HepG2 (cell line): ENCODE measurements around the gene THSD1. TPM values are rescaled to one million over a fixed set of nuclear protein-coding genes. Genes with fewer than 3 reads are reported as not detected.
A peak's percentile ranks its signal among the peaks of the same experiment; 100 is the strongest.

Experiments
- AGO1 ChIP-seq: fragments of 200-400 bp; formaldehyde crosslinking; IDR thresholded peaks from 2 replicates; pipeline ENCODE4 v1.6.1; 2017; ENCODE audit warnings: mild to moderate bottlenecking, low read depth, low read length, moderate library complexity; ENCODE audit not compliant: poor library complexity, severe bottlenecking
- CHCHD3 ChIP-seq: sonication (generic); formaldehyde crosslinking; IDR thresholded peaks from 2 replicates; pipeline ENCODE4 v1.8.0; 2022; ENCODE audit warnings: mild to moderate bottlenecking, missing genetic modification reagents, moderate library complexity
- GTF3A ChIP-seq: sonication (generic); formaldehyde crosslinking; conservative IDR thresholded peaks from 2 replicates; pipeline ENCODE4 v1.4.0; 2020; ENCODE audit warnings: mild to moderate bottlenecking, missing genetic modification reagents
- HOXA9 ChIP-seq: sonication (generic); formaldehyde crosslinking; IDR thresholded peaks from 2 replicates; pipeline ENCODE4 v1.8.1; 2022; ENCODE audit warnings: missing genetic modification reagents, mild to moderate bottlenecking, moderate library complexity, borderline replicate concordance
- KMT2A ChIP-seq: sonication (generic); formaldehyde crosslinking; IDR thresholded peaks from 2 replicates; pipeline ENCODE4 v1.4.0; 2020; ENCODE audit warnings: missing genetic modification reagents
- MAFG ChIP-seq: sonication (generic); formaldehyde crosslinking; IDR thresholded peaks from 2 replicates; pipeline ENCODE4 v1.5.1; 2020; ENCODE audit warnings: mild to moderate bottlenecking, missing genetic modification reagents
- MIXL1 ChIP-seq: IDR thresholded peaks from 2 replicates; pipeline ENCODE4 v1.6.1; 2016
- NKX3-1 ChIP-seq: sonication (generic); formaldehyde crosslinking; IDR thresholded peaks from 2 replicates; pipeline ENCODE4 v1.5.0; 2020; ENCODE audit warnings: missing genetic modification reagents
- RARG ChIP-seq: sonication (generic); formaldehyde crosslinking; IDR thresholded peaks from 2 replicates; pipeline ENCODE4 v1.4.0; 2020; ENCODE audit warnings: low read depth, mild to moderate bottlenecking, missing genetic modification reagents
- RFXANK ChIP-seq: IDR thresholded peaks from 2 replicates; pipeline ENCODE4 v1.6.1; 2016
- ZNF343 ChIP-seq: sonication (generic); formaldehyde crosslinking; IDR thresholded peaks from 2 replicates; pipeline ENCODE4 v1.4.0; 2020; ENCODE audit warnings: mild to moderate bottlenecking, missing genetic modification reagents
- ZNF746 ChIP-seq: sonication (generic); formaldehyde crosslinking; IDR thresholded peaks from 2 replicates; pipeline ENCODE4 v1.8.0; 2022; ENCODE audit warnings: mild to moderate bottlenecking, missing genetic modification reagents
- ZNF773 ChIP-seq: sonication (generic); formaldehyde crosslinking; IDR thresholded peaks from 2 replicates; pipeline ENCODE4 v1.4.0; 2020; ENCODE audit warnings: missing genetic modification reagents, borderline replicate concordance
- ZNF777 ChIP-seq: sonication (generic); formaldehyde crosslinking; IDR thresholded peaks from 2 replicates; pipeline ENCODE4 v1.4.0; 2020; ENCODE audit warnings: missing genetic modification reagents
- polyA plus RNA-seq, 8 experiments: library from polyadenylated mRNA; depleted of rRNA in 3 of 8; stranded (reverse) in 7 of 8; unstranded in 1 of 8; fragments of >200 nt; fragmentation: Illumina TruSeq in 4 of 8; extraction: Trizol in 4 of 8; gene quantifications; 2 replicates each; pipeline versions ENCODE4 v1.2.1 to v1.2.3, GENCODE V29; 2011 to 2016; ENCODE audit warnings: low read depth in 4 of 8, missing spikeins in 1 of 8, mixed read lengths in 1 of 8; ENCODE audit not compliant: insufficient read depth in 1 of 8
- total RNA-seq, 5 experiments: library from RNA; depleted of rRNA; stranded (reverse); fragments of >200 nt; fragmentation: Illumina TruSeq; extraction: Trizol; gene quantifications; 2 replicates each; pipeline ENCODE4 v1.2.3, GENCODE V29; 2016; ENCODE audit warnings: low read depth in 1 of 5
- TF ChIP-seq, protein P1 (sequence below): sonication (generic); formaldehyde crosslinking; IDR thresholded peaks from 2 replicates; pipeline ENCODE4 v1.5.0; 2020; ENCODE audit warnings: missing genetic modification reagents
- TF ChIP-seq, protein P2 (sequence below): sonication (generic); formaldehyde crosslinking; IDR thresholded peaks from 2 replicates; pipeline ENCODE4 v1.8.1; 2023; ENCODE audit warnings: missing genetic modification reagents, inconsistent platforms, borderline replicate concordance
- TF ChIP-seq, protein P3 (sequence below): IDR thresholded peaks from 2 replicates; pipeline ENCODE4 v1.4.0; 2020; ENCODE audit warnings: mild to moderate bottlenecking, missing genetic modification reagents
- TF ChIP-seq, protein P4 (sequence below): sonication (generic); formaldehyde crosslinking; IDR thresholded peaks from 2 replicates; pipeline ENCODE4 v1.4.0; 2020; ENCODE audit warnings: missing genetic modification reagents

THSD1 gene
- total and polyA plus RNA-seq, 2 of the 13 experiments (the other 11 are each of a cell fraction or from before 2014, with no cell fraction given) = 0.11 to 0.15 TPM

DNA sequence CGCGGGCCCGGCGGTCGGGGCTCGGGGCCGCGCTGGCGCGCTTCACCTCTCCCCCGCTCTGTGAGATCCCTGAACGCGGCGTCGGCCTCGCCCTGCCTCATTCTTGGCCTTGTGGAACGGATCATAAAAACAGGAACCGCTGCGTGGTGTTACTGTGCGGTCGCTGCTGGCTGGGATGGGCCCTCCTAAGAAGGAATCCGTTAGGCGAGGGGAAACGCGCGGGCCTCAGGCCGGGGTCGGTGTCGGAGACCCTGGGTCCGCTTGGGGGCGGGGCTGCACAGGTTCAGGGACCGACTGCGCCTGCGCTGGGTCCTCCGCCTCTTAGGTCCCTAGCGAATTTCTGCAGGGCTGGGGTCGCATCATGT is 49.7 kb upstream of the THSD1 start (continued):
- TF ChIP-seq, protein P1, sequence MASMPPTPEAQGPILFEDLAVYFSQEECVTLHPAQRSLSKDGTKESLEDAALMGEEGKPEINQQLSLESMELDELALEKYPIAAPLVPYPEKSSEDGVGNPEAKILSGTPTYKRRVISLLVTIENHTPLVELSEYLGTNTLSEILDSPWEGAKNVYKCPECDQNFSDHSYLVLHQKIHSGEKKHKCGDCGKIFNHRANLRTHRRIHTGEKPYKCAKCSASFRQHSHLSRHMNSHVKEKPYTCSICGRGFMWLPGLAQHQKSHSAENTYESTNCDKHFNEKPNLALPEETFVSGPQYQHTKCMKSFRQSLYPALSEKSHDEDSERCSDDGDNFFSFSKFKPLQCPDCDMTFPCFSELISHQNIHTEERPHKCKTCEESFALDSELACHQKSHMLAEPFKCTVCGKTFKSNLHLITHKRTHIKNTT (CRISPR knock-in tag) = no peak
- TF ChIP-seq NKX3-1 (CRISPR knock-in tag) = no peak
- 0 out of 2 replicates have a peak, but pooled peaks have one; percentile 4 for TF ChIP-seq CHCHD3 (CRISPR knock-in tag)
- no peak for TF ChIP-seq RFXANK (CRISPR knock-in tag)
- TF ChIP-seq, protein P2, sequence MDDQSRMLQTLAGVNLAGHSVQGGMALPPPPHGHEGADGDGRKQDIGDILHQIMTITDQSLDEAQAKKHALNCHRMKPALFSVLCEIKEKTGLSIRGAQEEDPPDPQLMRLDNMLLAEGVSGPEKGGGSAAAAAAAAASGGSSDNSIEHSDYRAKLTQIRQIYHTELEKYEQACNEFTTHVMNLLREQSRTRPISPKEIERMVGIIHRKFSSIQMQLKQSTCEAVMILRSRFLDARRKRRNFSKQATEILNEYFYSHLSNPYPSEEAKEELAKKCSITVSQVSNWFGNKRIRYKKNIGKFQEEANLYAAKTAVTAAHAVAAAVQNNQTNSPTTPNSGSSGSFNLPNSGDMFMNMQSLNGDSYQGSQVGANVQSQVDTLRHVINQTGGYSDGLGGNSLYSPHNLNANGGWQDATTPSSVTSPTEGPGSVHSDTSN = no peak
- TF ChIP-seq, protein P3, sequence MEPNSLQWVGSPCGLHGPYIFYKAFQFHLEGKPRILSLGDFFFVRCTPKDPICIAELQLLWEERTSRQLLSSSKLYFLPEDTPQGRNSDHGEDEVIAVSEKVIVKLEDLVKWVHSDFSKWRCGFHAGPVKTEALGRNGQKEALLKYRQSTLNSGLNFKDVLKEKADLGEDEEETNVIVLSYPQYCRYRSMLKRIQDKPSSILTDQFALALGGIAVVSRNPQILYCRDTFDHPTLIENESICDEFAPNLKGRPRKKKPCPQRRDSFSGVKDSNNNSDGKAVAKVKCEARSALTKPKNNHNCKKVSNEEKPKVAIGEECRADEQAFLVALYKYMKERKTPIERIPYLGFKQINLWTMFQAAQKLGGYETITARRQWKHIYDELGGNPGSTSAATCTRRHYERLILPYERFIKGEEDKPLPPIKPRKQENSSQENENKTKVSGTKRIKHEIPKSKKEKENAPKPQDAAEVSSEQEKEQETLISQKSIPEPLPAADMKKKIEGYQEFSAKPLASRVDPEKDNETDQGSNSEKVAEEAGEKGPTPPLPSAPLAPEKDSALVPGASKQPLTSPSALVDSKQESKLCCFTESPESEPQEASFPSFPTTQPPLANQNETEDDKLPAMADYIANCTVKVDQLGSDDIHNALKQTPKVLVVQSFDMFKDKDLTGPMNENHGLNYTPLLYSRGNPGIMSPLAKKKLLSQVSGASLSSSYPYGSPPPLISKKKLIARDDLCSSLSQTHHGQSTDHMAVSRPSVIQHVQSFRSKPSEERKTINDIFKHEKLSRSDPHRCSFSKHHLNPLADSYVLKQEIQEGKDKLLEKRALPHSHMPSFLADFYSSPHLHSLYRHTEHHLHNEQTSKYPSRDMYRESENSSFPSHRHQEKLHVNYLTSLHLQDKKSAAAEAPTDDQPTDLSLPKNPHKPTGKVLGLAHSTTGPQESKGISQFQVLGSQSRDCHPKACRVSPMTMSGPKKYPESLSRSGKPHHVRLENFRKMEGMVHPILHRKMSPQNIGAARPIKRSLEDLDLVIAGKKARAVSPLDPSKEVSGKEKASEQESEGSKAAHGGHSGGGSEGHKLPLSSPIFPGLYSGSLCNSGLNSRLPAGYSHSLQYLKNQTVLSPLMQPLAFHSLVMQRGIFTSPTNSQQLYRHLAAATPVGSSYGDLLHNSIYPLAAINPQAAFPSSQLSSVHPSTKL (CRISPR knock-in tag) = peak; percentile 25; the same call in 1 of the 2 replicates
- TF ChIP-seq, protein P4, sequence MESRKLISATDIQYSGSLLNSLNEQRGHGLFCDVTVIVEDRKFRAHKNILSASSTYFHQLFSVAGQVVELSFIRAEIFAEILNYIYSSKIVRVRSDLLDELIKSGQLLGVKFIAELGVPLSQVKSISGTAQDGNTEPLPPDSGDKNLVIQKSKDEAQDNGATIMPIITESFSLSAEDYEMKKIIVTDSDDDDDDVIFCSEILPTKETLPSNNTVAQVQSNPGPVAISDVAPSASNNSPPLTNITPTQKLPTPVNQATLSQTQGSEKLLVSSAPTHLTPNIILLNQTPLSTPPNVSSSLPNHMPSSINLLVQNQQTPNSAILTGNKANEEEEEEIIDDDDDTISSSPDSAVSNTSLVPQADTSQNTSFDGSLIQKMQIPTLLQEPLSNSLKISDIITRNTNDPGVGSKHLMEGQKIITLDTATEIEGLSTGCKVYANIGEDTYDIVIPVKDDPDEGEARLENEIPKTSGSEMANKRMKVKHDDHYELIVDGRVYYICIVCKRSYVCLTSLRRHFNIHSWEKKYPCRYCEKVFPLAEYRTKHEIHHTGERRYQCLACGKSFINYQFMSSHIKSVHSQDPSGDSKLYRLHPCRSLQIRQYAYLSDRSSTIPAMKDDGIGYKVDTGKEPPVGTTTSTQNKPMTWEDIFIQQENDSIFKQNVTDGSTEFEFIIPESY (CRISPR knock-in tag) = no peak
- no peak; the same call in 1 of the 2 replicates for TF ChIP-seq KMT2A
- peak; percentile 50 for TF ChIP-seq AGO1
- no peak for TF ChIP-seq MIXL1 (CRISPR knock-in tag)
- no peak for TF ChIP-seq ZNF777 (CRISPR knock-in tag)
- no peak for TF ChIP-seq MAFG (CRISPR knock-in tag)
- no peak for TF ChIP-seq RARG (CRISPR knock-in tag)
- TF ChIP-seq ZNF343 = no peak
- no peak; the same call in 1 of the 2 replicates for TF ChIP-seq ZNF746
- TF ChIP-seq GTF3A (CRISPR knock-in tag) = no peak
- no peak for TF ChIP-seq ZNF773 (CRISPR knock-in tag)
- no peak for TF ChIP-seq HOXA9 (CRISPR knock-in tag)
